Tibial artery (tissue), 4 donors: ENCODE measurements around the gene C14orf180.

ENCODE experiments used
- DNase-seq, 2 donors: peaks; one replicate each; pipeline ENCODE4 v3.0.0-alpha.2; 2019
- H3K27ac ChIP-seq, 2 donors: fragments of 200-600 bp; sonication (generic) in 1 of 2; 1 replicate in 1 of 2; 2 replicates in 1 of 2; pipeline ENCODE4 v1.5.1; 2018 to 2019; ENCODE audit warnings: mild to moderate bottlenecking in 1 of 2
- H3K27me3 ChIP-seq, 2 donors: fragments of 200-600 bp; sonication (generic) in 1 of 2; one replicate each; pipeline versions ENCODE4 v1.5.1 to v1.6.0; 2016 to 2019
- H3K36me3 ChIP-seq, 3 donors: fragments of 200-600 bp; sonication (generic) in 2 of 3; one replicate each; pipeline ENCODE4 v1.5.1; 2016 to 2019; ENCODE audit warnings: mild to moderate bottlenecking in 2 of 3
- H3K4me1 ChIP-seq, 4 donors: fragments of 200-600 bp; sonication (generic) in 2 of 4; 1 replicate in 3 of 4; 2 replicates in 1 of 4; pipeline ENCODE4 v1.5.1; 2016 to 2019
- H3K4me3 ChIP-seq, 2 donors: fragments of 200-600 bp; sonication (generic) in 1 of 2; 1 replicate in 1 of 2; 2 replicates in 1 of 2; pipeline ENCODE4 v1.5.1; 2018 to 2019; ENCODE audit warnings: mild to moderate bottlenecking in 2 of 2
- H3K9me3 ChIP-seq, 3 donors: fragments of 200-600 bp; sonication (generic) in 1 of 3; one replicate each; pipeline ENCODE4 v1.5.1; 2016 to 2019
- CTCF ChIP-seq, 2 experiments: fragments of 200-600 bp in 1 of 2; fragments of 450-650 bp in 1 of 2; IDR thresholded peaks; one replicate each; pipeline ENCODE4 v1.5.1; 2017 to 2019; ENCODE audit warnings: antibody characterized with exemption in 2 of 2, mild to moderate bottlenecking in 1 of 2, moderate library complexity in 1 of 2
- intact Hi-C: fragments of 100-400 bp; cut with DNase I; formaldehyde crosslinking; loops from one replicate; pipeline ENCODE4 v1.15.0; 2023; ENCODE audit warnings: low total_unique reads

C14orf180 gene

GRCh38 chr14:104562606-104563005, 17.0 kb upstream of the C14orf180 start:
- TF ChIP-seq CTCF (IDR thresholded peaks at IDR 0.05) = no peak
- DNase-seq = no peak
- Histone ChIP-seq H3K4me1 (peaks cover 0 to 7% (median 5%) of the 10 kb centered on the region in 4 donors), H3K4me3 (no peak overlapping the region), H3K36me3 (no peaks in the 10 kb centered on the region), H3K27me3 (peaks cover 0 to 87% of the 10 kb centered on the region in 2 donors), H3K27ac (no peak overlapping the region), H3K9me3 (no peaks in the 10 kb centered on the region)
- intact Hi-C loops = no loop called here

GRCh38 chr14:104563191-104563741, 16.3 kb upstream of the C14orf180 start:
- H3K27me3 ChIP-seq = peaks cover 0 to 85% of the 10 kb centered on the region in 2 donors

GRCh38 chr14:104563742-104564615, 15.6 kb upstream of the C14orf180 start:
- no peak overlapping the region for H3K4me3 ChIP-seq
- H3K27ac ChIP-seq = no peak overlapping the region
- peaks cover 0 to 7% (median 5%) of the 10 kb centered on the region in 4 donors for H3K4me1 ChIP-seq
- DNase-seq = peak in 1 of 2 donors; percentile 65
- H3K27me3 ChIP-seq = peaks cover 0 to 91% of the 10 kb centered on the region in 2 donors
- no peaks in the 10 kb centered on the region for H3K36me3 ChIP-seq
- peak; percentile 60 to 75 for TF ChIP-seq CTCF (IDR thresholded peaks at IDR 0.05)
- no peaks in the 10 kb centered on the region for H3K9me3 ChIP-seq
- intact Hi-C loops = no loop called here

More at GRCh38 chr14:104563191-104563741, 16.3 kb upstream of the C14orf180 start:
- no peak for DNase-seq
- intact Hi-C loops = no loop called here
- Histone ChIP-seq H3K4me3 (no peak overlapping the region), H3K27ac (no peak overlapping the region), H3K9me3 (no peaks in the 10 kb centered on the region), H3K4me1 (peaks cover 0 to 7% (median 5%) of the 10 kb centered on the region in 4 donors), H3K36me3 (no peaks in the 10 kb centered on the region)
- TF ChIP-seq CTCF (IDR thresholded peaks at IDR 0.05) = no peak

- Histone ChIP-seq H3K27ac (no peak overlapping the region), H3K27me3 (peaks cover 0 to 94% of the 10 kb centered on the region in 2 donors), H3K36me3 (no peaks in the 10 kb centered on the region), H3K4me3 (no peak overlapping the region), H3K9me3 (no peaks in the 10 kb centered on the region), H3K4me1 (peaks cover 0 to 7% (median 5%) of the 10 kb centered on the region in 4 donors)
- intact Hi-C loops = no loop called here
- no peak for DNase-seq
- TF ChIP-seq CTCF (IDR thresholded peaks at IDR 0.05) = no peak
Observed at GRCh38 chr14:104564744-104565679, 14.6 kb upstream of the C14orf180 start.
